Right atrium auricular region (tissue), 2 donors: ENCODE measurements around the gene BCAR3. TPM values are rescaled to one million over a fixed set of nuclear protein-coding genes. Genes with fewer than 3 reads are reported as not detected.

Experiments
- DNase-seq: peaks from one replicate; pipeline ENCODE4 v3.0.0-alpha.2; 2019; ENCODE audit warnings: low spot score
- H3K27ac ChIP-seq, 2 donors: fragments of 200-600 bp; sonication (generic); 1 replicate in 1 of 2; 2 replicates in 1 of 2; pipeline ENCODE4 v1.5.1; 2016 to 2019
- H3K27me3 ChIP-seq, 2 donors: fragments of 200-600 bp; sonication (generic); one replicate each; pipeline versions ENCODE4 v1.5.1 to v1.6.0; 2017 to 2019
- H3K36me3 ChIP-seq: fragments of 200-600 bp; sonication (generic); one replicate; pipeline ENCODE4 v1.5.1; 2016
- H3K4me1 ChIP-seq, 2 donors: fragments of 200-600 bp; sonication (generic); one replicate each; pipeline versions ENCODE4 v1.5.1 to v1.6.0; 2017 to 2019
- H3K4me3 ChIP-seq, 2 donors: fragments of 200-600 bp; sonication (generic); 1 replicate in 1 of 2; 2 replicates in 1 of 2; pipeline ENCODE4 v1.5.1; 2017 to 2019; ENCODE audit warnings: mild to moderate bottlenecking in 1 of 2, moderate library complexity in 1 of 2
- H3K9me3 ChIP-seq, 2 donors: fragments of 200-600 bp; sonication (generic); one replicate each; pipeline ENCODE4 v1.5.1; 2019
- CTCF ChIP-seq, 2 donors: fragments of 200-600 bp; sonication (generic); IDR thresholded peaks; one replicate each; pipeline ENCODE4 v1.5.1; 2019; ENCODE audit warnings: antibody characterized with exemption in 2 of 2
- total RNA-seq, 2 donors: library from RNA; depleted of rRNA; stranded (reverse); fragments of >200 nt; gene quantifications; one replicate each; pipeline ENCODE4 v1.1.0, GENCODE V29; 2016

Gene BCAR3
- total RNA-seq, 2 donors from 2014 or later, result 12.7 to 19.3 TPM

DNA sequence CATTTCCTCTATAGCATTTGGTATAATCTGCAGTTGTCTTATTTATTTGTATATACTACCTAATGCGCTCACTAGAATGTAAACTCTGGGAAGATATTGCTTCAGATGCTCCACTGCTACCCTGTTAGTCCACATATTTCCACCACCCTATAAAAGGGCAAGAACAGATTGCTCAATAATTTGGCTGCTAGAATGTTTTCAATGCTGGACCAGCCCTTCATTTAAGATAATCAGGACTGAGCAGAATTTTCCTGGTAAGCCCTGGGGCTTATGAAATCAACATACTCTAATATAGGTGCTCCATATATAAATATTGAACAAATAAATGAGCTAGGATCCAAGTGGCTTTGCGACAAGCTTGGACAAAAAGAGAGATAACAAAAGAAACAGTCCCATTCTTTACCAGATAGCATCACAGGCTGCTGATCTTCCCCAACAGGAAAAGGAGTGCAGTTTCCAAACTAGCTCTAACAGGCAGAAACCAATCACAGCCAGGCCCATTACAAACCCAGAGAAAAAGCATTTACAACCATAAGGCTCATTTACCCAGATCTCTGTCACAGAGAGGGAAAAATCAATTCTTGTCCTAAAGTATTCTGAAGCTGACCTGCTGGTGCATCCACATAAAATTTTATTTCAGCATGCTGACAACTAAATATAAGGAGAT is 8.3 kb downstream of the BCAR3 start:
- Histone ChIP-seq H3K27ac (peak overlapping the region; percentile 6 to 46), H3K9me3 (no peaks in the 10 kb centered on the region), H3K36me3 (no peaks in the 10 kb centered on the region), H3K27me3 (no peaks in the 10 kb centered on the region), H3K4me1 (peaks cover 0 to 88% of the 10 kb centered on the region in 2 donors), H3K4me3 (no peak overlapping the region)
- DNase-seq, result no peak
- no peak for TF ChIP-seq CTCF (IDR thresholded peaks at IDR 0.05)

DNA sequence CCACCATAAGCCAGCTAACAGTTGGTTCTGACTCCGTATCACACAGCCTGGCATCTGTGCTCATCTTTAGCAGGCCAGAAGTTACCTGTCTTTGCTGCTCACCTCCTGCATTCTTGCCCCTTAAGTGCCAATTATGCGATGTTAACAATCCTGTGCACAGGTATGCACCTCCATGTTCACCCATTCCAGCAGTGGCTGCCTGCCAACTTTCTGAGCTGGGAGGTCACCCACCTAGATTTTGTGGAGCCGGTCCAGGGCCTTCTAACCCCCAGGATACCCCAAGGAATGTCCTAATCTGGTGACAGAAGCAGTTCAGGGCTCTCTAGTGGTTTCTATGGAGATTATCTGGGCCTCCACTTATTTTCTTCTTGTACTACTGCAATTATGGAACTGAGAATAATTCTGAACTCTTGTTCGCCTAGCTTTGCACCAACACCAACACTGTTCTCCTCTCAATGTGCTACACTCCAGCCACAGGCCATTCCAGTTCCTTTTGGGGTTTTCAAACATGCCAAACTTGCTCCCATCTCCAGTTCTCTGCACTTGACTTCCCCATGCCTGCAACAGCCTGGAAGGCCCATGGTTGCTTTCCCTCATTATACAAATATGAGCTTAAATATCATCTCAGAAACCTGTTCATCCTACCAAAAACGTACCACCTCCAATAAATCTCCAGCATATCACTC is 9.0 kb downstream of the BCAR3 start:
- Histone ChIP-seq H3K9me3 (no peaks in the 10 kb centered on the region), H3K4me1 (peaks cover 0 to 94% of the 10 kb centered on the region in 2 donors), H3K36me3 (peaks cover 2% of the 10 kb centered on the region), H3K27me3 (no peaks in the 10 kb centered on the region), H3K4me3 (no peak overlapping the region), H3K27ac (peak overlapping the region; percentile 46 to 54)
- no peak for DNase-seq
- TF ChIP-seq CTCF (IDR thresholded peaks at IDR 0.05), result no peak

GRCh38 chr1:93672069-93672468 is 9.6 kb downstream of the BCAR3 start:
- H3K36me3 ChIP-seq, result peaks cover 3% of the 10 kb centered on the region
- TF ChIP-seq CTCF (IDR thresholded peaks at IDR 0.05), result no peak
- H3K27ac ChIP-seq, result peak overlapping the region; percentile 46 to 54
- H3K4me3 ChIP-seq, result no peak overlapping the region
- H3K4me1 ChIP-seq, result peaks cover 0 to 97% of the 10 kb centered on the region in 2 donors
- no peaks in the 10 kb centered on the region for H3K9me3 ChIP-seq
- H3K27me3 ChIP-seq, result no peaks in the 10 kb centered on the region
- DNase-seq, result peak; percentile 90

DNA sequence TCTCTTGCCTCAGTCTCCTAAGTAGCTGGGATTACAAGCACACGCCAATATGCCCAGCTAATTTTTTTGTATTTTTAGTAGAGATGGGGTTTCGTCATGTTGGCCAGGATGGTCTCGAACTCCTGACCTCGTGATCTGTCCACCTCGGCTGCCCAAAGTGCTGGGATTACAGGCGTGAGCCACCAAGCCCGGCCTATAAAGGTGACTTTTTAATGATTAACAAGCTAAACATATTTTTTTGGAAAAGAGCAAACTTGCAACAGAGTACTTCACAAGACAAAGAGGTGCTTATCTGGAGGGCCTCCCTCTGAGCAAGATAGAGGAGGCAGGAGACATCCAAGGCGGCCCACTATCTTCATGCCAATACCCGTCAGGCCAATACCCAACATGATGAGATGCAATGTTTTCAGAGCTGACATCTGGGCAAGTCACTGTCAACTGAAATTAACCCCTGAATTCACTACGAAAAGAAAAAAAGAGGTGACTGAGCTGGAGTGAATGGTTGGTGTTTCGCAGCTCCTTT is 10.5 kb downstream of the BCAR3 start:
- Histone ChIP-seq H3K4me1 (peaks cover 0 to 97% of the 10 kb centered on the region in 2 donors), H3K27ac (peak overlapping the region in 1 of 2 donors; percentile 12), H3K36me3 (peaks cover 3% of the 10 kb centered on the region), H3K27me3 (no peaks in the 10 kb centered on the region), H3K4me3 (no peak overlapping the region), H3K9me3 (no peaks in the 10 kb centered on the region)
- TF ChIP-seq CTCF (IDR thresholded peaks at IDR 0.05), result no peak
- DNase-seq, result no peak

- Histone ChIP-seq H3K4me1 (peaks cover 0 to 97% of the 10 kb centered on the region in 2 donors), H3K27me3 (no peaks in the 10 kb centered on the region), H3K36me3 (peaks cover 3% of the 10 kb centered on the region), H3K9me3 (no peaks in the 10 kb centered on the region), H3K4me3 (no peak overlapping the region), H3K27ac (peak overlapping the region; percentile 28 to 33)
- no peak for TF ChIP-seq CTCF (IDR thresholded peaks at IDR 0.05)
- DNase-seq, result peak; percentile 79
Observed at GRCh38 chr1:93670141-93670540, 11.5 kb downstream of the BCAR3 start.
